CD4-positive, CD25-positive, alpha-beta regulatory T cell (primary cell): ENCODE results near the gene PCOLCE2. TPM values are rescaled to one million over a fixed set of nuclear protein-coding genes. Genes with fewer than 3 reads are reported as not detected.

ENCODE experiments used
- ATAC-seq, 2 donors: fragments of 150-1000 bp; cut with Tn5 transposase; one replicate each; pipeline ENCODE4 v1.10.0; 2021; ENCODE audit warnings: low read depth in 2 of 2, moderate number of reproducible peaks in 2 of 2, moderate library complexity in 1 of 2
- DNase-seq, 3 donors: peaks; one replicate each; pipeline versions ENCODE4 v3.0.0 to v3.0.0-alpha.2; 2012 to 2022; ENCODE audit warnings: mixed read lengths in 1 of 3
- H3K27ac ChIP-seq: one replicate; pipeline ENCODE4 v1.7.0; 2013; ENCODE audit warnings: mild to moderate bottlenecking, low read length; ENCODE audit not compliant: insufficient read depth, poor library complexity, severe bottlenecking
- H3K27me3 ChIP-seq: one replicate; pipeline ENCODE4 v1.7.0; 2013; ENCODE audit warnings: low read length; ENCODE audit not compliant: control insufficient read depth, insufficient read depth
- H3K36me3 ChIP-seq: one replicate; pipeline ENCODE4 v1.7.0; 2013; ENCODE audit warnings: mild to moderate bottlenecking, low read length, moderate library complexity; ENCODE audit not compliant: control insufficient read depth, insufficient read depth
- H3K4me1 ChIP-seq: 2 replicates; pipeline ENCODE4 v1.7.0; 2013; ENCODE audit warnings: mild to moderate bottlenecking, low read length; ENCODE audit not compliant: insufficient read depth, control insufficient read depth, poor library complexity, severe bottlenecking
- H3K4me3 ChIP-seq: one replicate; pipeline ENCODE4 v1.7.0; 2013; ENCODE audit warnings: low read depth, mild to moderate bottlenecking, low read length, moderate library complexity
- H3K9me3 ChIP-seq, 2 experiments: 1 replicate in 1 of 2; 2 replicates in 1 of 2; pipeline ENCODE4 v1.7.0; 2013; ENCODE audit warnings: low read length in 2 of 2, mild to moderate bottlenecking in 1 of 2, moderate library complexity in 1 of 2; ENCODE audit not compliant: control insufficient read depth in 2 of 2
- H3K27ac Mint-ChIP-seq, 3 donors: one replicate each; pipeline ENCODE4 v1.8.0; 2020 to 2022; ENCODE audit warnings: mild to moderate bottlenecking in 3 of 3, mixed read lengths in 3 of 3, moderate library complexity in 2 of 3
- H3K27me3 Mint-ChIP-seq: one replicate; pipeline ENCODE4 v1.8.0; 2022; ENCODE audit warnings: mild to moderate bottlenecking, mixed read lengths
- H3K36me3 Mint-ChIP-seq: one replicate; pipeline ENCODE4 v1.8.0; 2020; ENCODE audit warnings: mixed read lengths
- H3K4me1 Mint-ChIP-seq, 4 donors: one replicate each; pipeline ENCODE4 v1.8.0; 2020 to 2022; ENCODE audit warnings: mixed read lengths in 4 of 4, mild to moderate bottlenecking in 1 of 4
- H3K4me3 Mint-ChIP-seq, 4 donors: one replicate each; pipeline ENCODE4 v1.8.0; 2020 to 2022; ENCODE audit warnings: mild to moderate bottlenecking in 4 of 4, mixed read lengths in 4 of 4, moderate library complexity in 3 of 4
- H3K9me3 Mint-ChIP-seq, 7 donors: one replicate each; pipeline ENCODE4 v1.8.0; 2020 to 2022; ENCODE audit warnings: mixed read lengths in 7 of 7, mild to moderate bottlenecking in 3 of 7, moderate library complexity in 2 of 7
- polyA plus RNA-seq, 4 donors: library from polyadenylated mRNA; unstranded; fragments of 300-500 nt; fragmentation: Illumina TruSeq; gene quantifications; one replicate each; pipeline ENCODE4 v1.2.3, GENCODE V29; 2021
- total RNA-seq: library from RNA; stranded (reverse); gene quantifications from one replicate; pipeline ENCODE4 v1.2.3, GENCODE V29; 2022

PCOLCE2 gene
- total RNA-seq (not detected), polyA plus RNA-seq (not detected)

- Histone ChIP-seq H3K27ac (no peak within 1 kb of the TSS), H3K4me1 (peaks cover 15% of the 10 kb centered on the region), H3K36me3 (no peaks in the 10 kb centered on the region), H3K4me3 (no peak within 1 kb of the TSS), H3K27me3 (peaks cover 37% of the 10 kb centered on the region), H3K9me3 (no peaks in the 10 kb centered on the region)
- DNase-seq, result peak in 2 of 3 donors; percentile 9 to 28
- peak within 1 kb of the TSS; percentile 59 to 71 (median 63) for H3K4me3 Mint-ChIP-seq
- H3K4me1 Mint-ChIP-seq, result peaks cover 0 to 20% (median 6%) of the 10 kb centered on the region in 4 donors
- peaks cover 0 to 5% (median 0%) of the 10 kb centered on the region in 7 donors for H3K9me3 Mint-ChIP-seq
- H3K27me3 Mint-ChIP-seq, result peaks cover 76% of the 10 kb centered on the region
- H3K27ac Mint-ChIP-seq, result no peak within 1 kb of the TSS
- H3K36me3 Mint-ChIP-seq, result no peaks in the 10 kb centered on the region
- ATAC-seq, result peak in 1 of 2 donors; percentile 42
Measured at GRCh38 chr3:142888481-142889211, at the start of gene PCOLCE2. TSS of gene PCOLCE2 (minus strand) at chr3:142889083. CDS start at chr3:142888896, 187 bp downstream.

DNA sequence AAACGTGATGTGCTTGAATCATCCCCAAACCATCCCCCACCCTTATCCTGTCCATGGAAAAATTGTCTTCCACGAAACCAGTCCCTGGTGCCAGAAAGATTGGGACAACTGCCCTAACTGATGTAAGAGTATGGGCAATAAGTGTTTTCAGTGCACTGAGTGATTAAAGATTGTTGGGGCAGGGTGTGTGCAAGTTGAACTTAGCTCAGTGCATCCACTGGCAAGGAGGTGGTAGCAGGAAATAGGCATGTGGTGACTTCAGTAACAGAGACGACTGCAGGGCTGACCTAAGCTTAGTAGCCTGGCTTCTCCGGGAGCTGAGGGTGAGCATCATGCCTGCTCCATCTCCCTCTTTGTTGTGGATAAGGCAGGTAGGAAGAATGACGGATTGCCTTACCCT, 47.1 kb upstream of the PCOLCE2 start:
- H3K9me3 Mint-ChIP-seq, result no peaks in the 10 kb centered on the region
- H3K27me3 Mint-ChIP-seq, result peaks cover 5% of the 10 kb centered on the region
- no peaks in the 10 kb centered on the region for H3K9me3 ChIP-seq
- H3K4me3 ChIP-seq, result no peak overlapping the region
- peaks cover 4% of the 10 kb centered on the region for H3K27me3 ChIP-seq
- H3K4me1 ChIP-seq, result no peaks in the 10 kb centered on the region
- no peak for DNase-seq
- H3K4me1 Mint-ChIP-seq, result no peaks in the 10 kb centered on the region
- H3K36me3 ChIP-seq, result no peaks in the 10 kb centered on the region
- ATAC-seq, result no peak
- H3K4me3 Mint-ChIP-seq, result no peak overlapping the region
- no peak overlapping the region for H3K27ac ChIP-seq
- H3K36me3 Mint-ChIP-seq, result no peaks in the 10 kb centered on the region
- H3K27ac Mint-ChIP-seq, result no peak overlapping the region

GRCh38 chr3:142934887-142935269, 46.0 kb upstream of the PCOLCE2 start:
- H3K4me1 Mint-ChIP-seq, result no peaks in the 10 kb centered on the region
- Histone ChIP-seq H3K36me3 (no peaks in the 10 kb centered on the region), H3K4me3 (no peak overlapping the region), H3K9me3 (no peaks in the 10 kb centered on the region), H3K27ac (no peak overlapping the region), H3K4me1 (no peaks in the 10 kb centered on the region), H3K27me3 (peaks cover 4% of the 10 kb centered on the region)
- no peak overlapping the region for H3K4me3 Mint-ChIP-seq
- H3K27ac Mint-ChIP-seq, result no peak overlapping the region
- ATAC-seq, result no peak
- H3K27me3 Mint-ChIP-seq, result peaks cover 5% of the 10 kb centered on the region
- H3K9me3 Mint-ChIP-seq, result no peaks in the 10 kb centered on the region
- DNase-seq, result no peak
- H3K36me3 Mint-ChIP-seq, result no peaks in the 10 kb centered on the region

- Histone ChIP-seq H3K4me3 (no peak overlapping the region), H3K27me3 (peaks cover 4% of the 10 kb centered on the region), H3K4me1 (no peaks in the 10 kb centered on the region), H3K27ac (no peak overlapping the region), H3K9me3 (no peaks in the 10 kb centered on the region), H3K36me3 (no peaks in the 10 kb centered on the region)
- Mint-ChIP-seq H3K27me3 (peaks cover 5% of the 10 kb centered on the region), H3K27ac (no peak overlapping the region), H3K36me3 (no peaks in the 10 kb centered on the region), H3K4me3 (no peak overlapping the region), H3K9me3 (no peaks in the 10 kb centered on the region), H3K4me1 (no peaks in the 10 kb centered on the region)
- DNase-seq, result no peak
- ATAC-seq, result no peak
Measured at GRCh38 chr3:142934128-142934886, 45.4 kb upstream of the PCOLCE2 start.

DNA sequence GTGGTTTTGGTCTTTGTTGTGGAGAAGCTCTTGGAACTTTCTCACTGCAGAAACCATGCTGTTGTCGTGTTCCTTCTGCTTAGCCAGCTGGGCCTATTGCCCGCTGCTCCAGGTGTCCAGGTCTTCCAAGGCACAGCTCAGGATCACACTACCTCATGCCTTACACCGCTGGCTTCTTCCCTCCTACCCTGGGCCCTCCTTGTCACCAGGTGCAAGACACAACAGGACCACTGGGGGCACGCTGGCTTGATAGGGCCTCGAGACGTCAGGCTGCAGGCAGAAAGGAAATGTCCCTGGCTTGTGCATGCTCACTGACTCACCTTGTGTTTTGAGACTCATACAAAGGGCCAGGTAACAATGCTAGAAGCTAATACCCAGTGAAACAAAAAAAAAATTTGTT, 42.3 kb upstream of the PCOLCE2 start:
- no peak overlapping the region for H3K4me3 Mint-ChIP-seq
- H3K27ac ChIP-seq, result no peak overlapping the region
- H3K27ac Mint-ChIP-seq, result no peak overlapping the region
- ATAC-seq (peak; percentile 60 to 66), DNase-seq (peak in 2 of 3 donors; percentile 9 to 36)
- H3K27me3 Mint-ChIP-seq, result peaks cover 20% of the 10 kb centered on the region
- no peak overlapping the region for H3K4me3 ChIP-seq
- H3K36me3 Mint-ChIP-seq, result no peaks in the 10 kb centered on the region
- no peaks in the 10 kb centered on the region for H3K4me1 Mint-ChIP-seq
- no peaks in the 10 kb centered on the region for H3K4me1 ChIP-seq
- peaks cover 18% of the 10 kb centered on the region for H3K27me3 ChIP-seq
- H3K9me3 Mint-ChIP-seq, result peaks cover 0 to 3% (median 0%) of the 10 kb centered on the region in 7 donors
- no peaks in the 10 kb centered on the region for H3K9me3 ChIP-seq
- H3K36me3 ChIP-seq, result no peaks in the 10 kb centered on the region

GRCh38 chr3:142930463-142930862, 41.6 kb upstream of the PCOLCE2 start:
- H3K27ac Mint-ChIP-seq, result no peak overlapping the region
- Histone ChIP-seq H3K4me1 (no peaks in the 10 kb centered on the region), H3K36me3 (no peaks in the 10 kb centered on the region), H3K27me3 (peaks cover 18% of the 10 kb centered on the region), H3K9me3 (no peaks in the 10 kb centered on the region), H3K27ac (no peak overlapping the region), H3K4me3 (no peak overlapping the region)
- H3K9me3 Mint-ChIP-seq, result peaks cover 0 to 3% (median 0%) of the 10 kb centered on the region in 7 donors
- DNase-seq (no peak), ATAC-seq (no peak)
- H3K4me1 Mint-ChIP-seq, result no peaks in the 10 kb centered on the region
- no peaks in the 10 kb centered on the region for H3K36me3 Mint-ChIP-seq
- peaks cover 27% of the 10 kb centered on the region for H3K27me3 Mint-ChIP-seq
- H3K4me3 Mint-ChIP-seq, result no peak overlapping the region

DNA sequence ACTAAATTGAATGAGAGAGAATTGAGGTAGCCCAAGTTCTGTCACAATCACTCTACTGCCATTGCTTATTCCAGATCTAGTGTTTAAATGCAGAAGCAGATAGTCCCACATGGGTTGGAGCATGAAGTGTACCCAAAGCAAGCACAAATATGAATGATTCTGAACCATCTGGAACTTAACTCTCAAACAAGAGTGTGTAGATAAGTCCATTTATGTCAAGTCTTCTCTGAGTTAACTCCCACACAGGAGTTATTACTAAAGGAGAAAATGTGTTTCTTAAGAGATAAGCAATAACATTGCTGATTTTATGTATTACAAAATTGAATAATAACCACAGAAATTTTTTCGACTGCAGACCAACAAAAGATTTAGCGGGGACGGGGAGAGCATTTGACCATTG, 41.0 kb upstream of the PCOLCE2 start:
- Histone ChIP-seq H3K4me1 (no peaks in the 10 kb centered on the region), H3K27ac (no peak overlapping the region), H3K36me3 (no peaks in the 10 kb centered on the region), H3K4me3 (no peak overlapping the region), H3K9me3 (no peaks in the 10 kb centered on the region), H3K27me3 (peaks cover 18% of the 10 kb centered on the region)
- H3K36me3 Mint-ChIP-seq, result no peaks in the 10 kb centered on the region
- H3K4me1 Mint-ChIP-seq, result no peaks in the 10 kb centered on the region
- DNase-seq, result no peak
- no peak for ATAC-seq
- H3K27me3 Mint-ChIP-seq, result peaks cover 29% of the 10 kb centered on the region
- H3K4me3 Mint-ChIP-seq, result no peak overlapping the region
- H3K27ac Mint-ChIP-seq, result no peak overlapping the region
- H3K9me3 Mint-ChIP-seq, result peaks cover 0 to 3% (median 0%) of the 10 kb centered on the region in 7 donors
